Right lobe of liver (tissue), 6 donors: Measurements from ENCODE around the gene RPRD1B. TPM values are rescaled to one million over a fixed set of nuclear protein-coding genes. Genes with fewer than 3 reads are reported as not detected.

Experiments
- ATAC-seq, 4 donors: fragments of 200-7000 bp; cut with Tn5 transposase; one replicate each; pipeline ENCODE4 v1.9.1; 2020; ENCODE audit warnings: mild to moderate bottlenecking in 4 of 4, moderate library complexity in 4 of 4
- DNase-seq, 3 donors: peaks; one replicate each; pipeline ENCODE4 v3.0.0-alpha.2; 2020
- H3K27ac ChIP-seq, 3 donors: fragments of 200-600 bp; one replicate each; pipeline ENCODE4 v1.8.0; 2022
- H3K27me3 ChIP-seq, 2 donors: fragments of 200-600 bp; one replicate each; pipeline ENCODE4 v1.8.0; 2022
- H3K36me3 ChIP-seq, 4 donors: fragments of 200-600 bp; sonication (generic) in 1 of 4; one replicate each; pipeline versions ENCODE4 v1.5.1 to v1.8.0; 2017 to 2022; ENCODE audit warnings: control low read depth in 1 of 4
- H3K4me1 ChIP-seq, 4 donors: fragments of 200-600 bp; sonication (generic) in 1 of 4; one replicate each; pipeline versions ENCODE4 v1.5.1 to v1.8.0; 2017 to 2022; ENCODE audit warnings: control low read depth in 1 of 4
- H3K4me3 ChIP-seq, 3 donors: fragments of 200-600 bp; one replicate each; pipeline ENCODE4 v1.8.0; 2022
- H3K9me3 ChIP-seq, 4 donors: fragments of 200-600 bp; sonication (generic) in 1 of 4; one replicate each; pipeline versions ENCODE4 v1.5.1 to v1.8.0; 2017 to 2022; ENCODE audit warnings: control low read depth in 1 of 4
- CTCF ChIP-seq, 4 donors: fragments of 200-600 bp in 3 of 4; fragments of 450-650 bp in 1 of 4; IDR thresholded peaks; one replicate each; pipeline versions ENCODE4 v1.5.1 to v1.8.0; 2016 to 2022; ENCODE audit warnings: antibody characterized with exemption in 4 of 4, mild to moderate bottlenecking in 2 of 4
- POLR2A ChIP-seq: fragments of 450-650 bp; IDR thresholded peaks from one replicate; pipeline ENCODE4 v1.6.1; 2017; ENCODE audit warnings: antibody characterized with exemption, mild to moderate bottlenecking
- WGBS: methylation state at CpG from one replicate; pipeline ENCODE4 v1.1.6; 2018; ENCODE audit warnings: low coverage, low lambda C conversion rate; ENCODE audit not compliant: insufficient coverage; ENCODE audit errors: missing lambda C conversion rate; 5-methylcytosine and 5-hydroxymethylcytosine counted together
- intact Hi-C, 2 donors: fragments of 100-400 bp; cut with DNase I; formaldehyde crosslinking; loops; one replicate each; pipeline versions ENCODE4 v1.11.2 to v1.14.1; 2022
- total RNA-seq, 6 experiments: library from RNA; depleted of rRNA in 2 of 6; stranded (reverse); fragments of >200 nt in 2 of 6; fragmentation: NEBNext Ultra II Directional in 3 of 6; extraction: Animal tissue kit (Norgen Biotek cat#: 25700) in 3 of 6; gene quantifications; one replicate each; pipeline versions ENCODE4 v1.1.0 to v1.2.4, GENCODE V29; 2016 to 2023
- donor health status: DM: no; HTN: yes; CAD: no.
- donor health status: DM: no; HTN: no; CAD: no.
- donor health status: DM: no; HTN: no; CAD: no.
- donor health status: DM: no; HTN: yes; CAD: no.
- donor health status: DM: no; HTN: yes; CAD: no.

Gene RPRD1B
- total RNA-seq, 6 experiments from 2014 or later, result 25.0 to 153 (median 37.9) TPM

- H3K36me3 ChIP-seq, result peaks cover 4 to 37% (median 8%) of the 10 kb centered on the region in 4 donors
- DNase-seq, result no peak
- intact Hi-C loops, result no loop called here
Observed at GRCh38 chr20:38084425-38084951, 50.9 kb downstream of the RPRD1B start.

GRCh38 chr20:38085026-38085425 lies 51.5 kb downstream of the RPRD1B start:
- ATAC-seq (no peak), DNase-seq (no peak)
- H3K4me1 ChIP-seq, result peaks cover 0 to 8% (median 3%) of the 10 kb centered on the region in 4 donors
- intact Hi-C loops, result no loop called here
- no peaks in the 10 kb centered on the region for H3K27me3 ChIP-seq
- TF ChIP-seq CTCF (IDR thresholded peaks at IDR 0.05) (no peak), POLR2A (no peak)
- no peak overlapping the region for H3K4me3 ChIP-seq
- WGBS, result 91% methylated on average over 10 of the region's 10 CpGs
- no peaks in the 10 kb centered on the region for H3K9me3 ChIP-seq
- peaks cover 4 to 43% (median 10%) of the 10 kb centered on the region in 4 donors for H3K36me3 ChIP-seq
- no peak overlapping the region for H3K27ac ChIP-seq

More at GRCh38 chr20:38084425-38084951, 50.9 kb downstream of the RPRD1B start:
- Histone ChIP-seq H3K4me3 (no peak overlapping the region), H3K9me3 (no peaks in the 10 kb centered on the region), H3K4me1 (peaks cover 0 to 8% (median 3%) of the 10 kb centered on the region in 4 donors), H3K27me3 (no peaks in the 10 kb centered on the region), H3K27ac (no peak overlapping the region)
- TF ChIP-seq POLR2A, result no peak
- no peak for TF ChIP-seq CTCF (IDR thresholded peaks at IDR 0.05)
- WGBS, result 61% methylated on average over 5 of the region's 5 CpGs
- ATAC-seq, result no peak

- Histone ChIP-seq H3K27ac (no peak overlapping the region), H3K4me1 (peaks cover 0 to 18% (median 2%) of the 10 kb centered on the region in 4 donors), H3K4me3 (no peak overlapping the region), H3K9me3 (no peaks in the 10 kb centered on the region), H3K36me3 (peaks cover 4 to 51% (median 14%) of the 10 kb centered on the region in 4 donors), H3K27me3 (no peaks in the 10 kb centered on the region)
- intact Hi-C loops, result no loop called here
- DNase-seq (no peak), ATAC-seq (no peak)
- TF ChIP-seq POLR2A (no peak), CTCF (IDR thresholded peaks at IDR 0.05) (no peak)
- WGBS, result 88% methylated on average over 6 of the region's 10 CpGs
Observed at GRCh38 chr20:38089500-38089899, 56.0 kb downstream of the RPRD1B start.

- ATAC-seq, result no peak
- TF ChIP-seq POLR2A (no peak), CTCF (IDR thresholded peaks at IDR 0.05) (no peak)
- Histone ChIP-seq H3K4me3 (no peak overlapping the region), H3K27me3 (no peaks in the 10 kb centered on the region), H3K4me1 (peaks cover 0 to 23% (median 2%) of the 10 kb centered on the region in 4 donors), H3K27ac (no peak overlapping the region), H3K9me3 (no peaks in the 10 kb centered on the region), H3K36me3 (peaks cover 4 to 46% (median 14%) of the 10 kb centered on the region in 4 donors)
- WGBS, result 87% methylated on average over 7 of the region's 7 CpGs
- no peak for DNase-seq
- intact Hi-C loops, result no loop called here
Observed at GRCh38 chr20:38090061-38090460, 56.5 kb downstream of the RPRD1B start.
